Lung (tissue), 12 donors: ENCODE data around the gene LARP4B. TPM values are rescaled to one million over a fixed set of nuclear protein-coding genes. Genes with fewer than 3 reads are reported as not detected.

Source experiments
- ATAC-seq: fragments of 200-7000 bp; cut with Tn5 transposase; one replicate; pipeline ENCODE4 v1.9.1; 2020; ENCODE audit warnings: moderate number of reproducible peaks; ENCODE audit not compliant: insufficient read depth, low FRiP score
- DNase-seq, 3 donors: peaks; one replicate each; pipeline ENCODE4 v3.0.0-alpha.2; 2013 to 2017
- H3K27ac ChIP-seq, 2 donors: one replicate each; pipeline ENCODE4 v1.5.1; 2013; ENCODE audit warnings: mild to moderate bottlenecking in 2 of 2, moderate library complexity in 2 of 2, control low read depth in 1 of 2, inconsistent platforms in 1 of 2, low read depth in 1 of 2, low read length in 1 of 2
- H3K27me3 ChIP-seq, 3 donors: one replicate each; pipeline ENCODE4 v1.5.1; 2013; ENCODE audit warnings: low read length in 2 of 3; ENCODE audit not compliant: control insufficient read depth in 3 of 3, insufficient read depth in 3 of 3
- H3K36me3 ChIP-seq, 4 donors: one replicate each; pipeline ENCODE4 v1.5.1; 2013; ENCODE audit warnings: low read length in 4 of 4, mild to moderate bottlenecking in 1 of 4, moderate library complexity in 1 of 4; ENCODE audit not compliant: control insufficient read depth in 4 of 4, insufficient read depth in 4 of 4
- H3K4me1 ChIP-seq, 5 donors: one replicate each; pipeline ENCODE4 v1.5.1; 2013; ENCODE audit warnings: low read length in 5 of 5, mild to moderate bottlenecking in 2 of 5, moderate library complexity in 1 of 5; ENCODE audit not compliant: control insufficient read depth in 5 of 5, insufficient read depth in 5 of 5
- H3K4me3 ChIP-seq: one replicate; pipeline ENCODE4 v1.5.1; 2013; ENCODE audit warnings: mild to moderate bottlenecking, control low read depth, moderate library complexity
- H3K9ac ChIP-seq, 2 donors: one replicate each; pipeline ENCODE4 v1.5.1; 2013; ENCODE audit warnings: low read length in 2 of 2, control low read depth in 1 of 2; ENCODE audit not compliant: insufficient read depth in 1 of 2
- H3K9me3 ChIP-seq, 4 donors: one replicate each; pipeline ENCODE4 v1.5.1; 2013; ENCODE audit warnings: low read length in 3 of 4, mild to moderate bottlenecking in 1 of 4, moderate library complexity in 1 of 4; ENCODE audit not compliant: control insufficient read depth in 4 of 4, insufficient read depth in 3 of 4
- WGBS, 2 donors: extraction: QIAGEN DNeasy Blood & Tissue Kit; methylation state at CpG; one replicate each; pipeline ENCODE4 v1.1.7; 2013; 5-methylcytosine and 5-hydroxymethylcytosine counted together
- polyA plus RNA-seq, 2 donors: library from polyadenylated mRNA; stranded (reverse); fragments of 200-250 nt; gene quantifications; one replicate each; pipeline ENCODE4 v1.2.1, GENCODE V29; 2013
- total RNA-seq, 2 donors: library from RNA; depleted of rRNA in 1 of 2; stranded (reverse); fragments of >200 nt in 1 of 2; gene quantifications; one replicate each; pipeline ENCODE4 v1.2.1, GENCODE V29; 2014 to 2021
- TF ChIP-seq, protein P1 (sequence below): IDR thresholded peaks from 2 replicates; pipeline ENCODE4 v1.5.1; 2012; ENCODE audit warnings: mild to moderate bottlenecking; ENCODE audit errors: control extremely low read depth, extremely low read depth
- donor health status: control.
- donor health status: control.
- donor health status: Bipolar disorder and iron deficiency.
- donor health status: healthy.
- donor health status: DM: yes; HTN: yes; CAD: no.

Gene LARP4B
- total and polyA plus RNA-seq, 4 donors: 24.7 to 133 (median 66.9) TPM

DNA sequence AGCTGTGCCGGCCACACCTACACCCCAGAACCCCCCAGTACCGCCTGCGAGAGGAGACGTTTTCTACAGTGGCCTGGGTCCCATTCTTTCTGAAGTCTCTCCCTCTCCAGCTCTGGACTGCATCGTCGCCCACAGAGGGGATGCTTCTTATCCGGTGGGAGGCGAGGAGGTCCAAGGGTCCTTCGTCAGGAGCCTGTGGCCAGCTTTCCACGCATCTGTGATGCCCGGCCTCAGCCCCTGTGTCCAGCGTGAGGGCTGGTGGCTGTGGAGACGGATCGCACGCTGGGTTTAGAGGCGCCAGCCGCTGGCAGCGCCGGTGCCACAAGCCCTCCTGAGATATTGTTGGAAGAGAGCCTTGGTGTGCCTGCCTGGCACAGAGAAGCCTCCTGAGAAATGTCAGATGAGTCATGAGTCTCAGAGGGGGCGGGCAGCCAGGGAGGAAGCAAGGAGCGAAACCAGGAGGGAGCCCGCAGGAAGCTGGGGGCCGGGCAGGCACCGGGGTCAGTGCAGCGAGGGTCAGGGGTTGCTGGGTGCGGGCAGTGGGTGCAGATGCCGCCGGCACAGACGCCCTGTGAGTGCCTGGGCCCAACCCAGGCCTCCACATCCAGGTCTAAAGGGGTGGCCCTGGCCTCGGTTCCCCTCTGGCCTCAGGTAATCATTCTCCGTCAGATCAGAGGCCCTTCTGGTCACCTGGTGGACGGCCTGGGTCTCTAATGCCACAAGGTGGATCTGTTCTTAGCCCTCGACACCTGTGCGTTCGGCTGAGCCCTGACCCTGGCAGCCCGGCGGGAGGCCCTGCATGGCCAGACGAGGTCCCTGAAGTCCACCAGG is 156.0 kb downstream of the LARP4B start:
- H3K9ac ChIP-seq: no peak overlapping the region
- H3K4me3 ChIP-seq: no peak overlapping the region
- H3K4me1 ChIP-seq: no peaks in the 10 kb centered on the region
- TF ChIP-seq, protein P1, sequence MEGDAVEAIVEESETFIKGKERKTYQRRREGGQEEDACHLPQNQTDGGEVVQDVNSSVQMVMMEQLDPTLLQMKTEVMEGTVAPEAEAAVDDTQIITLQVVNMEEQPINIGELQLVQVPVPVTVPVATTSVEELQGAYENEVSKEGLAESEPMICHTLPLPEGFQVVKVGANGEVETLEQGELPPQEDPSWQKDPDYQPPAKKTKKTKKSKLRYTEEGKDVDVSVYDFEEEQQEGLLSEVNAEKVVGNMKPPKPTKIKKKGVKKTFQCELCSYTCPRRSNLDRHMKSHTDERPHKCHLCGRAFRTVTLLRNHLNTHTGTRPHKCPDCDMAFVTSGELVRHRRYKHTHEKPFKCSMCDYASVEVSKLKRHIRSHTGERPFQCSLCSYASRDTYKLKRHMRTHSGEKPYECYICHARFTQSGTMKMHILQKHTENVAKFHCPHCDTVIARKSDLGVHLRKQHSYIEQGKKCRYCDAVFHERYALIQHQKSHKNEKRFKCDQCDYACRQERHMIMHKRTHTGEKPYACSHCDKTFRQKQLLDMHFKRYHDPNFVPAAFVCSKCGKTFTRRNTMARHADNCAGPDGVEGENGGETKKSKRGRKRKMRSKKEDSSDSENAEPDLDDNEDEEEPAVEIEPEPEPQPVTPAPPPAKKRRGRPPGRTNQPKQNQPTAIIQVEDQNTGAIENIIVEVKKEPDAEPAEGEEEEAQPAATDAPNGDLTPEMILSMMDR: no peak
- H3K9me3 ChIP-seq: peaks cover 0 to 3% (median 0%) of the 10 kb centered on the region in 4 donors
- ATAC-seq (no peak), DNase-seq (no peak)
- no peak overlapping the region for H3K27ac ChIP-seq
- no peaks in the 10 kb centered on the region for H3K36me3 ChIP-seq
- WGBS, 2 donors: 87 to 89% methylated on average over 37 to 38 of the region's 38 CpGs
- H3K27me3 ChIP-seq: no peaks in the 10 kb centered on the region

DNA sequence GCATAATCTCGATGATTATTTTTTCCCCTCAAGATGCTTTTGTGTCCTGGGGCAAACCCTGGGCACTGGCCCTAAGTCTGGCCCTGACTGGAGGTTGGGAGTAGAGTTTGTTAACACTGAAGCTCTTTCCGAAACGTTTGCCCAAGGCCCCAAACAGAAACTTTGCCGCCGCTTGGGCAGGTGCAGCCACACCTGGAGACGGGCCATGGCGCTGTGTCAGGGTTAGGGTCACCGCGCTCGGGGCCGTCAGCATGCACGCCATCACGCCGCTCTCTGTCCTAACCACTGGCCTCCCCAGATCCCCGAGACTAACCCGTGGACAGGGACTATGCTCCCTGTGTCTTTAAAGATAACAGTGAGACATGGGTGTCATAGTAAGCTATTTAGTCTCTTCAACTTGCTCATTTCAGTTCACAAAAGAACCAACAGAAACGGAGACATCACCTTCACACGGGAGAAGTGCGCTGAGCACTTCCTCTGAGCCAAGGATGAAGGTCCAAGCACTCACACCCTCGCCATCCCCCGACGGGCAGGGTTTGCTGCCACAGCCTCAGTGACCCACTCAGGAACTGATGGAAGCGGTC is 156.8 kb downstream of the LARP4B start:
- TF ChIP-seq, protein P1: no peak
- no peak for ATAC-seq
- 84 to 87% methylated on average over 23 of the region's 23 CpGs for WGBS, 2 donors
- DNase-seq: no peak
- Histone ChIP-seq H3K27me3 (no peaks in the 10 kb centered on the region), H3K27ac (no peak overlapping the region), H3K9me3 (peaks cover 0 to 7% (median under 1%) of the 10 kb centered on the region in 4 donors), H3K9ac (no peak overlapping the region), H3K4me3 (no peak overlapping the region), H3K4me1 (no peaks in the 10 kb centered on the region), H3K36me3 (no peaks in the 10 kb centered on the region)

- no peak for DNase-seq
- peaks cover 0 to 11% (median 2%) of the 10 kb centered on the region in 4 donors for H3K9me3 ChIP-seq
- H3K27me3 ChIP-seq: no peaks in the 10 kb centered on the region
- H3K36me3 ChIP-seq: no peaks in the 10 kb centered on the region
- H3K9ac ChIP-seq: no peak overlapping the region
- 85 to 88% methylated on average over 13 of the region's 13 CpGs for WGBS, 2 donors
- H3K4me1 ChIP-seq: no peaks in the 10 kb centered on the region
- TF ChIP-seq, protein P1: no peak
- no peak for ATAC-seq
- no peak overlapping the region for H3K27ac ChIP-seq
- no peak overlapping the region for H3K4me3 ChIP-seq
These were observed 157.3 kb downstream of the LARP4B start for GRCh38 chr10:774223-774622.
